Muscle of leg (tissue), 11 donors: ENCODE data around the gene CANX. TPM values are rescaled to one million over a fixed set of nuclear protein-coding genes. Genes with fewer than 3 reads are reported as not detected.

Experiments used
- DNase-seq: peaks from one replicate; pipeline ENCODE4 v3.0.0; 2013
- H3K27ac ChIP-seq: one replicate; pipeline ENCODE4 v1.5.1; 2013; ENCODE audit warnings: mild to moderate bottlenecking, low read length, control low read depth
- H3K27me3 ChIP-seq: one replicate; pipeline ENCODE4 v1.6.1; 2013; ENCODE audit warnings: low read length; ENCODE audit not compliant: control insufficient read depth, insufficient read depth
- H3K36me3 ChIP-seq: one replicate; pipeline ENCODE4 v1.6.1; 2013; ENCODE audit warnings: low read length; ENCODE audit not compliant: control insufficient read depth, insufficient read depth
- H3K4me1 ChIP-seq: one replicate; pipeline ENCODE4 v1.6.1; 2013; ENCODE audit warnings: low read length; ENCODE audit not compliant: control insufficient read depth, insufficient read depth
- H3K4me3 ChIP-seq: one replicate; pipeline ENCODE4 v1.5.1; 2013; ENCODE audit warnings: low read length, control low read depth
- H3K9me3 ChIP-seq: replicated peaks from 2 replicates; pipeline ENCODE4 v1.6.1; 2013; ENCODE audit warnings: low read depth, low read length; ENCODE audit not compliant: control insufficient read depth
- WGBS: methylation state at CpG from one replicate; pipeline ENCODE4 v1.1.5; 2013; ENCODE audit warnings: missing lambda C conversion rate; ENCODE audit not compliant: insufficient coverage; 5-methylcytosine and 5-hydroxymethylcytosine counted together
- polyA plus RNA-seq, 8 donors: library from polyadenylated mRNA; unstranded; fragments of 120-200 nt; gene quantifications; one replicate each; pipeline versions ENCODE4 v1.2.1 to v1.2.3, GENCODE V29; 2013; ENCODE audit warnings: inconsistent platforms in 1 of 8, low replicate concordance in 1 of 8; ENCODE audit not compliant: insufficient read length in 8 of 8, insufficient read depth in 1 of 8
- total RNA-seq: library from RNA; stranded (reverse); fragments of 120-200 nt; gene quantifications from one replicate; pipeline ENCODE4 v1.2.4, GENCODE V29; 2013

The CANX gene
- total and polyA plus RNA-seq, 9 donors, result 176 to 267 (median 209) TPM

- DNase-seq, result no peak
- 54% methylated on average over 13 of the region's 13 CpGs for WGBS
- no peaks in the 10 kb centered on the region for H3K9me3 ChIP-seq
- H3K27ac ChIP-seq, result no peak overlapping the region
- H3K4me3 ChIP-seq, result no peak overlapping the region
- no peaks in the 10 kb centered on the region for H3K27me3 ChIP-seq
- H3K36me3 ChIP-seq, result peaks cover 35% of the 10 kb centered on the region
- H3K4me1 ChIP-seq, result peaks cover 28% of the 10 kb centered on the region
Measured at GRCh38 chr5:179765400-179765799, 66.6 kb downstream of the CANX start.

- H3K9me3 ChIP-seq, result no peaks in the 10 kb centered on the region
- H3K27me3 ChIP-seq, result no peaks in the 10 kb centered on the region
- peaks cover 42% of the 10 kb centered on the region for H3K36me3 ChIP-seq
- H3K27ac ChIP-seq, result no peak overlapping the region
- WGBS, result 89% methylated on average over 17 of the region's 20 CpGs
- no peak overlapping the region for H3K4me3 ChIP-seq
- H3K4me1 ChIP-seq, result peaks cover 28% of the 10 kb centered on the region
- DNase-seq, result no peak
Measured at GRCh38 chr5:179766021-179766725, 67.4 kb downstream of the CANX start.

GRCh38 chr5:179766726-179767455 lies 68.1 kb downstream of the CANX start:
- Histone ChIP-seq H3K4me3 (no peak overlapping the region), H3K36me3 (peaks cover 49% of the 10 kb centered on the region), H3K4me1 (peaks cover 25% of the 10 kb centered on the region), H3K9me3 (no peaks in the 10 kb centered on the region), H3K27ac (no peak overlapping the region), H3K27me3 (no peaks in the 10 kb centered on the region)
- no peak for DNase-seq
- WGBS, result 86% methylated on average over 7 of the region's 12 CpGs

- Histone ChIP-seq H3K27ac (no peak overlapping the region), H3K4me3 (no peak overlapping the region), H3K9me3 (no peaks in the 10 kb centered on the region), H3K36me3 (peaks cover 56% of the 10 kb centered on the region), H3K27me3 (no peaks in the 10 kb centered on the region), H3K4me1 (peaks cover 18% of the 10 kb centered on the region)
- no peak for DNase-seq
- 100% methylated on average over 3 of the region's 9 CpGs for WGBS
Measured at GRCh38 chr5:179767496-179768100, 68.8 kb downstream of the CANX start.

- H3K36me3 ChIP-seq, result peaks cover 65% of the 10 kb centered on the region
- H3K4me3 ChIP-seq, result no peak overlapping the region
- DNase-seq, result no peak
- peaks cover 13% of the 10 kb centered on the region for H3K4me1 ChIP-seq
- H3K27me3 ChIP-seq, result no peaks in the 10 kb centered on the region
- WGBS, result 82% methylated on average over 13 of the region's 18 CpGs
- no peak overlapping the region for H3K27ac ChIP-seq
- no peaks in the 10 kb centered on the region for H3K9me3 ChIP-seq
Measured at GRCh38 chr5:179768326-179769085, 69.7 kb downstream of the CANX start.

GRCh38 chr5:179769271-179769670 lies 70.5 kb downstream of the CANX start:
- Histone ChIP-seq H3K9me3 (no peaks in the 10 kb centered on the region), H3K27ac (no peak overlapping the region), H3K4me3 (no peak overlapping the region), H3K4me1 (peaks cover 7% of the 10 kb centered on the region), H3K36me3 (peaks cover 73% of the 10 kb centered on the region), H3K27me3 (no peaks in the 10 kb centered on the region)
- DNase-seq, result no peak
- no CpG with 5 or more reads among the region's 6 CpGs for WGBS

GRCh38 chr5:179769796-179770195 lies 71.0 kb downstream of the CANX start:
- no peaks in the 10 kb centered on the region for H3K27me3 ChIP-seq
- WGBS, result 96% methylated on average over 4 of the region's 5 CpGs
- peaks cover 78% of the 10 kb centered on the region for H3K36me3 ChIP-seq
- DNase-seq, result no peak
- no peak overlapping the region for H3K27ac ChIP-seq
- H3K4me3 ChIP-seq, result no peak overlapping the region
- H3K9me3 ChIP-seq, result no peaks in the 10 kb centered on the region
- H3K4me1 ChIP-seq, result peaks cover 7% of the 10 kb centered on the region

GRCh38 chr5:179771311-179771895 lies 72.6 kb downstream of the CANX start:
- H3K27ac ChIP-seq, result no peak overlapping the region
- H3K4me1 ChIP-seq, result no peaks in the 10 kb centered on the region
- H3K27me3 ChIP-seq, result no peaks in the 10 kb centered on the region
- H3K4me3 ChIP-seq, result no peak overlapping the region
- no peaks in the 10 kb centered on the region for H3K9me3 ChIP-seq
- 94% methylated on average over 2 of the region's 4 CpGs for WGBS
- peaks cover 80% of the 10 kb centered on the region for H3K36me3 ChIP-seq
- DNase-seq, result no peak

- Histone ChIP-seq H3K27me3 (no peaks in the 10 kb centered on the region), H3K4me1 (no peaks in the 10 kb centered on the region), H3K4me3 (no peak overlapping the region), H3K36me3 (peaks cover 80% of the 10 kb centered on the region), H3K27ac (no peak overlapping the region), H3K9me3 (no peaks in the 10 kb centered on the region)
- no peak for DNase-seq
- WGBS, result 100% methylated on average over 2 of the region's 6 CpGs
Measured at GRCh38 chr5:179772351-179772750, 73.6 kb downstream of the CANX start.
